ENCODE measurements around the gene PCDHA4. TPM values are rescaled to one million over a fixed set of nuclear protein-coding genes. Genes with fewer than 3 reads are reported as not detected.
"Not testable (repeated sequence)": the region's sequence is repeated elsewhere in the genome, so short reads cannot be mapped to it uniquely, and the experiment has no call there.

PCDHA4 gene
- total RNA-seq, 1 experiment from 2014 or later: not detected

DNA sequence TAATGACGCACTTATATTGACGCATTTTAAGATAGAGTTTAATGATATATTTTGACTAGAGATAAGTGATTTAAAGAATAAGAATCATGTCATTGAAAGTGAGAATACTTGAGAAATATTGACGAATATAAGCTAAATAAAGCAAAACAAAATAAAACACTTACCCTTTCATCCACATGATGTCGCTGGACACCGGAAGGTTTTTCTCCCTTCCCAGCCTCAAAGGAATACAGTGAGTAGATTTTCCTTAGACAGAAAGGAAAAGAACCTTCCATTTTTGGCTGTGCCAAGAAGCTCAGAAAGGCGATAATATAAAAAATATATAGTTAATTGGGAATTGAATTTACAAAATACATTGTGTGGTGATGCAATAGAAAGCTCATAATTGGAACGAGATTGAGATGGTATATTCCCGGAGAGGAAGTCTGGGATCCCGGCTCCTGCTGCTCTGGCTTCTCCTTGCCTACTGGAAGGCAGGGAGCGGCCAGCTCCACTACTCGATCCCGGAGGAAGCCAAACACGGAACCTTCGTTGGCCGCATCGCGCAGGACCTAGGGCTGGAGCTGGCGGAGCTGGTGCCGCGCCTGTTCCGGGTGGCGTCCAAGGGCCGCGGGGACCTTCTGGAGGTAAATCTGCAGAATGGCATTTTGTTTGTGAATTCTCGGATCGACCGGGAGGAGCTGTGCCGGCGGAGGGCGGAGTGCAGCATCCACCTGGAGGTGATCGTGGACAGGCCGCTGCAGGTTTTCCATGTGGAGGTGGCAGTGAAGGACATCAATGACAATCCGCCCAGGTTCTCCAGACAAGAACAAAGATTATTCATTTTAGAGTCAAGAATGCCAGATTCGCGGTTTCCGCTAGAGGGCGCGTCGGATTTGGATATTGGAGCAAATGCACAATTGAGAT is 14.8 kb downstream of the PCDHA4 start, which contains the start of gene PCDHA5:
TSS of gene PCDHA5 (plus strand) at position 239 of the 906 bp plus-strand sequence.
- no peak for DNase-seq (ENCODE audit: low read depth)

- no peak for DNase-seq (ENCODE audit: low read depth)
Observed at GRCh38 chr5:140822281-140822629, 15.4 kb downstream of the PCDHA4 start.

DNA sequence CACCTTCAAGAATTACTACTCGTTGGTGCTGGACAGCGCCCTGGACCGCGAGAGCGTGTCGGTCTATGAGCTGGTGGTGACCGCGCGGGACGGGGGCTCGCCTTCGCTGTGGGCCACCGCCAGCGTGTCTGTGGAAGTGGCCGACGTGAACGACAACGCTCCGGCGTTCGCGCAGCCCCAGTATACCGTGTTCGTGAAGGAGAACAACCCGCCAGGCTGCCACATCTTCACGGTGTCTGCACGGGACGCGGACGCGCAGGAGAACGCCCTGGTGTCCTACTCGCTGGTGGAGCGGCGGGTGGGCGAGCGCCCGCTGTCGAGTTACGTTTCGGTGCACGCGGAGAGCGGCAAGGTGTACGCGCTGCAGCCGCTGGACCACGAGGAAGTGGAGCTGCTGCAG is 16.1 kb downstream of the PCDHA4 start:
- DNase-seq (ENCODE audit: low read depth): not testable (repeated sequence)

- DNase-seq (ENCODE audit: low read depth): no peak
Observed at GRCh38 chr5:140823475-140823874, 16.6 kb downstream of the PCDHA4 start.

DNA sequence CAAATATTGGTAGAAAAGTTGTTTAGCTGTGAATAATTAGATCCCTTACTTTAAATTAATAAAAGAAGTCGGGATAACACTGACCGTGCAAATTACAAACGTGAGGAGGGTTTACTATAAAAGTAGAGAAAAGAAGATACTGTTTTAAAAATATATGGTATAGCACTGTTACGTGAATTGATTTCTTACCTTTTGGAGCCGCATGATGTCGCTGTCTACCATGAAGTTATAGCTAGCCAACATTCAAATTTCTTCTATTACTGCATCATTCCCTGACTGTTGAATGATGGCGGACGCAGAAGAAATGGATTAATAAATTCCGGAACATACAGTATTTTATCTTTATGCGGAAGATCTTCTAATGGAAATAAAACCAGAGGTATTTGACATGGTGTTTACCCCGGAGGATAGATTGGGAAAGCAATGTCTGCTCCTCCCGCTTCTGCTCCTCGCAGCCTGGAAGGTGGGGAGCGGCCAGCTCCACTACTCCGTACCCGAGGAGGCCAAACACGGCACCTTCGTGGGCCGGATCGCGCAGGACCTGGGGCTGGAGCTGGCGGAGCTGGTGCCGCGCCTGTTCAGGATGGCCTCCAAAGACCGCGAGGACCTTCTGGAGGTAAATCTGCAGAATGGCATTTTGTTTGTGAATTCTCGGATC is 21.0 kb downstream of the PCDHA4 start, which contains the start of gene PCDHA6:
TSS of gene PCDHA6 (plus strand) at position 257 of the 658 bp plus-strand sequence. CDS start at position 389, 132 bp downstream.
- DNase-seq (ENCODE audit: low read depth): no peak

GRCh38 chr5:140828362-140828737 is 21.5 kb downstream of the PCDHA4 start:
- no peak for DNase-seq (ENCODE audit: low read depth)

DNA sequence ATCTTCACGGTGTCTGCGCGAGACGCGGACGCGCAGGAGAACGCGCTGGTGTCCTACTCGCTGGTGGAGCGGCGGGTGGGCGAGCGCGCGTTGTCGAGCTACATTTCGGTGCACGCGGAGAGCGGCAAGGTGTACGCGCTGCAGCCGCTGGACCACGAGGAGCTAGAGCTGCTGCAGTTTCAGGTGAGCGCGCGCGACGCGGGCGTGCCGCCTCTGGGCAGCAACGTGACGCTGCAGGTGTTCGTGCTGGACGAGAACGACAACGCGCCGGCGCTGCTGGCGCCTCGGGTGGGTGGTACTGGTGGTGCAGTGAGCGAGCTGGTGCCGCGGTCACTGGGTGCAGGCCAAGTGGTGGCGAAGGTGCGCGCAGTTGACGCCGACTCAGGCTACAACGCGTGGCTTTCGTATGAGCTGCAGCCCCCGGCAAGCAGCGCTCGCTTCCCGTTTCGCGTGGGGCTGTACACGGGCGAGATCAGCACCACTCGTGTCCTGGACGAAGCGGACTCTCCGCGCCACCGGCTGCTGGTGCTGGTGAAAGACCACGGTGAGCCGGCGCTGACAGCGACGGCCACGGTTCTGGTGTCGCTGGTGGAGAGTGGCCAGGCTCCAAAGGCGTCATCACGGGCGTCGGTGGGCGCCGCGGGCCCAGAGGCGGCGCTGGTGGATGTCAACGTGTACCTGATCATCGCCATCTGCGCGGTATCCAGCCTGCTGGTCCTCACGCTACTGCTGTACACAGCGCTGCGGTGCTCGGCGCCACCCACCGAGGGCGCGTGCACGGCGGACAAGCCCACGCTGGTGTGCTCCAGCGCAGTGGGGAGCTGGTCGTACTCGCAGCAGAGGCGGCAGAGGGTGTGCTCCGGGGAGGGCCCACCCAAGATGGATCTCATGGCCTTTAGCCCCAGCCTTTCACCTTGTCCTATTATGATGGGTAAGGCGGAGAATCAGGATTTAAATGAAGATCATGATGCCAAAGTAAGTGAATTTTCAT is 22.9 kb downstream of the PCDHA4 start:
- not testable (repeated sequence) for DNase-seq (ENCODE audit: low read depth)

DNA sequence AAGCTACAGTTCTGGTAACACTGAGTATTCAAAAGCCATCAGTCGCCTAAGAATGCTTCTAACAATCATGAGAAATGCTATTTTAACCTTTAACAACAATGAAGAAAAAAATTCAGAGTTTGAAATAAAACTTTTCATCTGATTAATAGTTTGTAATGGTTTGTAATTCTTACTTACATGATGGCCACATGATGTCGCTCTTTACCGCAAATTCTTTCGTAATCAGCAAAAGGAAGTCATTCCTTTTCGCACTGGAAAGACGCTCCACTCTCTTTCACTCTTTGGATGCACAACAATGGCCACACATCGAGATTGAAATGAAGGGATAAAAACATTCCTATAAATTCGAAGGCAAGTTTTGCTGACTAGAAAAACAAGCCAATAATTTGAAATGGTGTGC is 27.1 kb downstream of the PCDHA4 start, which contains the start of gene PCDHA7:
TSS of gene PCDHA7 (plus strand) at position 277 of the 400 bp plus-strand sequence. CDS start at position 392, 115 bp downstream.
- peak; percentile 8 for DNase-seq (ENCODE audit: low read depth)

GRCh38 chr5:140834439-140835008 is 27.7 kb downstream of the PCDHA4 start:
- not testable (repeated sequence) for DNase-seq (ENCODE audit: low read depth)

DNA sequence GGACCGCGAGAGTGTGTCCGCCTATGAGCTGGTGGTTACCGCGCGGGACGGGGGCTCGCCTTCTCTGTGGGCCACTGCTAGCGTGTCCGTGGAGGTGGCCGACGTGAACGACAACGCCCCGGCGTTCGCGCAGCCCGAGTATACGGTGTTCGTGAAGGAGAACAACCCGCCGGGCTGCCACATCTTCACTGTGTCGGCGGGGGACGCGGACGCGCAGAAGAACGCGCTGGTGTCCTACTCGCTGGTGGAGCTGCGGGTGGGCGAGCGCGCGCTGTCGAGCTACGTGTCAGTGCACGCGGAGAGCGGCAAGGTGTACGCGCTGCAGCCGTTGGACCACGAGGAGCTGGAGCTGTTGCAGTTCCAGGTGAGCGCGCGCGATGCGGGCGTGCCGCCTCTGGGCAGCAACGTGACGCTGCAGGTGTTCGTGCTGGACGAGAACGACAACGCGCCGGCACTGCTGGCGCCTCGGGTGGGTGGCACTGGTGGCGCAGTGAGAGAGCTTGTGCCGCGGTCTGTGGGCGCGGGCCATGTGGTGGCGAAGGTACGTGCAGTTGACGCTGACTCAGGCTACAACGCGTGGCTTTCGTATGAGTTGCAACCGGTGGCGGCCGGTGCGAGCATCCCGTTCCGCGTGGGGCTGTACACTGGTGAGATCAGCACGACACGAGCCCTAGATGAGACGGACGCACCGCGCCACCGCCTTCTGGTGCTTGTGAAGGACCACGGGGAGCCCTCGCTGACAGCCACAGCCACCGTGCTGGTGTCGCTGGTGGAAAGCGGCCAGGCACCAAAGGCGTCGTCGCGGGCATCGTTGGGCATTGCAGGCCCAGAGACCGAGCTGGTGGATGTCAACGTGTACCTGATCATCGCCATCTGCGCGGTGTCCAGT is 29.0 kb downstream of the PCDHA4 start:
- no peak for DNase-seq (ENCODE audit: low read depth)

GRCh38 chr5:140840978-140841962 is 34.4 kb downstream of the PCDHA4 start, which contains the start of gene PCDHA8:
Gene PCDHA8, plus strand, starts transcription at chr5:140841187. Its CDS starts 135 bp downstream, at chr5:140841322.
- DNase-seq (ENCODE audit: low read depth): no peak

DNA sequence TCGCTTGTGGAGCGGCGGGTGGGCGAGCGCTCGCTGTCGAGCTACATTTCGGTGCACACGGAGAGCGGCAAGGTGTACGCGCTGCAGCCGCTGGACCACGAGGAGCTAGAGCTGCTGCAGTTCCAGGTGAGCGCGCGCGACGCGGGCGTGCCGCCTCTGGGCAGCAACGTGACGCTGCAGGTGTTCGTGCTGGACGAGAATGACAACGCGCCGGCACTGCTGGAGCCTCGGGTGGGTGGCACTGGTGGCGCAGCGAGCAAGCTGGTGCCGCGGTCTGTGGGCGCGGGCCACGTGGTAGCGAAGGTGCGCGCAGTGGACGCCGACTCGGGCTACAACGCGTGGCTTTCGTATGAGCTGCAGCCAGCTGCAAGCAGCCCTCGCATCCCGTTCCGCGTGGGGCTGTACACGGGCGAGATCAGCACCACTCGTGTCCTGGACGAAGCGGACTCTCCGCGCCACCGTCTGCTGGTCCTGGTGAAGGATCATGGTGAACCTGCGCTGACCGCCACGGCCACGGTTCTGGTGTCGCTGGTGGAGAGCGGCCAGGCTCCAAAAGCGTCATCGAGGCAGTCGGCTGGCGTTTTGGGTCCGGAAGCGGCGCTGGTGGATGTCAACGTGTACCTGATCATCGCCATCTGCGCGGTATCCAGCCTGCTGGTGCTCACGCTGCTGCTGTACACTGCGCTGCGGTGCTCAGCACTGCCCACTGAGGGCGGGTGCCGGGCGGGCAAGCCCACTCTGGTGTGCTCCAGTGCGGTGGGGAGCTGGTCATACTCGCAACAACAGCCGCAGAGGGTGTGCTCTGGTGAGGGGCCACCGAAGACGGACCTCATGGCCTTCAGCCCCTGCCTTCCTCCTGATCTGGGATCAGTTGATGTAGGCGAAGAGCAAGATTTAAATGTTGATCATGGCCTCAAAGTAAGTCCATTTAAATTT is 36.2 kb downstream of the PCDHA4 start:
- DNase-seq (ENCODE audit: low read depth): no peak

DNA sequence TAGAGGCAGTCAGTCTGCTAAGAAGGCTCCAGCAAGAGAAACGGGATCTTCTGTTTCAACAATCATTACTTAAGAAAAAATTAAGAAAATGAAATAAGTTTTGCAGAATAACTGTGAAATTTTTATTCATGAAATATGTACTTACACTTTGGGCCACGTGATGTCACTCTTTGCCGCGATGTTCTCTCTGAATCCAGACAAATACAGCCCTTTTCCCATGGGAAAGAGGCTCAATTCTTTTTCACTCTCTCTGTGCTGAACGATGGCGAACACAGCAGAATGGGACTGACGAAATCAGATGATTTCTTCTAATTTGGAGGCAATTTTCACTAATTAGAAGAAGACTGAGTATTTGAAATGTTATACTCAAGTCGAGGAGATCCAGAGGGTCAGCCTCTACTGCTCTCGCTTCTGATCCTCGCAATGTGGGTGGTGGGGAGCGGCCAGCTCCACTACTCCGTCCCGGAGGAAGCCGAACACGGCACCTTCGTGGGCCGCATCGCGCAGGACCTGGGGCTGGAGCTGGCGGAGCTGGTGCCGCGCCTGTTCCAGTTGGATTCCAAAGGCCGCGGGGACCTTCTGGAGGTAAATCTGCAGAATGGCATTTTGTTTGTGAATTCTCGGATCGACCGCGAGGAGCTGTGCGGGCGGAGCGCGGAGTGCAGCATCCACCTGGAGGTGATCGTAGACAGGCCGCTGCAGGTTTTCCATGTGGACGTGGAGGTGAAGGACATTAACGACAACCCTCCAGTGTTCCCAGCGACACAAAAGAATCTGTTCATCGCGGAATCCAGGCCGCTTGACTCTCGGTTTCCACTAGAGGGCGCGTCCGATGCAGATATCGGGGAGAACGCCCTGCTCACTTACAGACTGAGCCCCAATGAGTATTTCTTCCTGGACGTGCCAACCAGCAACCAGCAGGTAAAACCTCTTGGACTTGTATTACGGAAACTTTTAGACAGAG is 41.6 kb downstream of the PCDHA4 start, which contains the start of gene PCDHA9:
TSS of gene PCDHA9 (plus strand) at position 244 of the 964 bp plus-strand sequence. CDS start at position 358, 114 bp downstream.
- DNase-seq (ENCODE audit: low read depth): not testable (repeated sequence)

GRCh38 chr5:140849831-140850634 is 43.2 kb downstream of the PCDHA4 start:
- DNase-seq (ENCODE audit: low read depth): not testable (repeated sequence)

Data from M059J (cell line).